GM19452 (cell line): Measurements from ENCODE around the gene MTG2.

ENCODE experiments used
- ATAC-seq: cut with Tn5 transposase; IDR thresholded peaks from one replicate; pipeline ENCODE4 v1.9.1; 2021; ENCODE audit not compliant: unreplicated experiment

MTG2 gene

DNA sequence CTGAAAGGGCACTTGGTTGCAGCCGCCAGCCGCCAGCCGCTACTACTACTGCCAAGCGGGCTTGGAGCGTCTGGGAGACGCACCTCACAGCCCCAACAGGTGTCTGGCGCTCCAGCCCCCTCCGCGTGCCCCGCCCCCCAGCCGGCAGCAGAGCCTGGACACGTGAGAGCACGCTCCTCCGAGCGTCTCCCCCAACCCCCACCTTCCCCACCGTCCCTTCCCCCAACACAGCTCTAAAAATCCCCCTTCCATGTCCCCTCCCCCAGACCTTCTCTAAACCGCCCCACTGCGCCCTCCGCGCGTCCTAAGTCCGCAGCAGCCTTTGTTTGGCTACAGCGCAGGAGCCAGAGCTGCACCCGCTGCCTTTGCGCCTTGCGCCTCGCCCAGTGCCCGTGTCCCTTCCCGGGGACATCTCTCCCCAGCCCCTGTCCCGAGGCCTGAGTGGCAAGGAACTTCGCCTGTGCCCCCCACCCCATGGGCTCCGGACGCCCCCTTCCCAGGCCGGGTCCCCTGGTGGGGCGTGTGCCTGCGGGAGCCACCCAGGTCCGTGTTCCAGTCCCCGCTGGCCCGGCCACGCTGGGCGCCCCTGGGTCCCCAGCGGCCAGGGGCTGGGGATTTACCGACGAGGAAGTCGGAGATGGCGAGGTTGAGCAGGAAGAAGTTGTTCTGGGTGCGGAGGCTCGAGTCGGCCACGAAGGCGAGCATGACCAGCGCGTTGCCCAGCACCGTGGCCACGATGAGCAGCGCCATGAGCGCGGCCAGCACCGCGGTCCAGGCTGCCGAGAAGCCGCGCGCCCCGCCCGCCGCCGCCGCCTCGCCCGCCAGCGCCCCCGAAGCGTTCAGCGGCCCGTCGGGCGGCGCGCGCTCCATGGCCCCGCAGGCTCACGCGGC lies 36.5 kb downstream of the MTG2 start:
- no peak for ATAC-seq

DNA sequence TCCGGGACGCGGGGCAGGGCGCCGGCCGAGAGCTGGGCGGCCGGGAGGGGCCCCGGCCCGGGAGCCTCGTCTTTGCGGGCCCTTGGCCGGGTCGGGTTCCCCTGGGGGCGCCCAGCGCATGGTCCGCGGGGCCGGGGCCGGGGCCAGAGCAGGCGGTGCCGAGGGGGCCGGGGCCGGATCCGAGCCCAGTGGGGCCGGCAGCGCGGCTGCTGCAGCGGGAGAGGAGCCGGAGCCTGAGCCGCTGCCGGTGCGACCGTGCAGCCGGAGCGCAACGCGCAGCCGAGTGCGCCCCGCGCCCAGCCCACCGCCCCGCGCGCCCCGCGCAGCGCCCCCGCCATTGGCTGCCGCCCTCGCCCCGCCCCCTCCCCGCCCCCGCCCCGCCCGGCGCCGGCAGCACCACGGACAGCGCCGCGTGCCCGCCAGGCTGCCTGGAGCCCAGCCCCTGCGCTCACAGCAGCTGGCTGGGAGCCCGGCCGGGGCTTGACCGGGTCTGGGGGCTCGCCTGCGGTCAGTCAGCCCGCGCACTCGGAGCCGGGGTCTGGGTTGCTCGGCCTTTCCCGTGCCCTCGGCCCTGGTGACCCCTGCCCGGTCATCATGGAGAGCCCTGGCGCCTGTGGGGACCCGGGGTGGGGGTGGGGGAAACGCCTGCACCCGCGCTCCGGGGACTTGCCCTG lies 37.3 kb downstream of the MTG2 start, which contains the start of gene HRH3:
Gene HRH3, minus strand, starts transcription at position 287 of the 674 bp plus-strand sequence. CDS start 308 bp downstream, outside the sequence.
- ATAC-seq = no peak

DNA sequence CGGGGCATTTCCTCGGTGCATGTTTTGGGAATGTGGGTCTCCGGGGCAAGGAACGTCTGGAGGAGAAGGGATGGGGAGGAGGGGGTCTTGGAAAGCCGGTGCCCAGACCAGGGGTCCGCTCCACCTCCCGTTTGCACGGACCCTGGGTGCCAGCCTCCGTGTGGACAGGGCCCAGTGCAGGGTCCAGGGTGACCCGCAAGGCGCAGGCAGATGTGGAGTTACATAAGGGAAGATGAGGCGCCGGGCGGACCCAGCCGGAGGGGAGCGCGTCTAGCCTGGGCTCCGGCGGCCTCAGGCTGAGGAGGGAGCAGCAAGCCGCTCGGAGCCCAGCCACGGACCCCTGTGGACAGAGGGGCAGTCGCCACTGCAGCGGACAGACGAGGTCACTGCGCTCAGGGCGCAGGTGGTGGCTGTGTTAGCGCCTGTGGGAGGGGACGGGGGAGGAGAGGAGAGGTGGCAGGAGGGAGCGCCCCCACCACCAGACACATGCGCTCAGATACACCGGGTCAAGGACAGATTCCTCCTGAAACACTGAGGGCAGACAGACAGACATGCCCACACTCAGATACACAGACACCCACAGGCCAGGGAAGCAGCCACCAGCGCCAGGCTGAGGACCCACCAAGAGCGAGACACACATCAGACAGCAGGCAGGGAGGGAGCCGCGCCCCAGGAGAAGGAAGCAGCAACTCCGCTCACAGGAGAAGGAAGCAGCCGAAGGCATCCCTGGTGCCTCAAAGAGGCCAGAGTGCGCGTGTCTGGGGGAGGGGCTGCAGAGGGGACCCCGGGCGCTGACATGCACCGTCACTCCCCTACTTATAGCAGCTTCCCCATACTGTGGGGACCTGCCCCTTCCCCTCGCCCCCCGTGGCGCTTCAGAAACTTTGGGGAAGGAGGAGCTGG lies 38.1 kb downstream of the MTG2 start:
- ATAC-seq = no peak

DNA sequence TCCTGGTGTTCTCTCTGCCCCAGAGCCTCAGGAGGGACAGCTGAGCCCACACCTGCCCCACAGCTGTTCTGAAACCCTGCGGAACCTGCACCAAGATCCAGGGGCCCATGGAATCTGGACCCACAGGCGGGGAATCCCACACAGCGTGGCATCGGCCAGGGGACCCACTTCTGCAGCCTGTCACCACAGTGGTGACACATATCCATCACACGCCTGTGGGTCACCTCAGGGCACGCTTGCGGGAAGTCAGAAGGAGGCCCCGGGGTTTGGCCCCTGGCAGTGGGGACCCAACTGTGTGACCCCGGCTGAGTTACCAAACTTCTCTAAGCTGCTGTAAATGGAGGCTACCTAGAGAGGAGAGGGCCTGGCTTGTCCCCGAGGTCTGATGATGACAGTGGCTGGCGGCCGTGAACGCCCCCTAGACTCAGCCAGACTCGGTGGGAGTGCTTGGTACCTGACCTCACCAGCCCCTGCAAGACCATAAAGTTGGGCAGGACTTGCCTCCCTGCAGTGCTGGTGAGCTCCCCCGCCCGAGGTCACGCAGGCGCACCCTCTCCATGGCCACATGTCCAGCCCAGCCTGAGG lies 39.5 kb downstream of the MTG2 start:
- no peak for ATAC-seq

DNA sequence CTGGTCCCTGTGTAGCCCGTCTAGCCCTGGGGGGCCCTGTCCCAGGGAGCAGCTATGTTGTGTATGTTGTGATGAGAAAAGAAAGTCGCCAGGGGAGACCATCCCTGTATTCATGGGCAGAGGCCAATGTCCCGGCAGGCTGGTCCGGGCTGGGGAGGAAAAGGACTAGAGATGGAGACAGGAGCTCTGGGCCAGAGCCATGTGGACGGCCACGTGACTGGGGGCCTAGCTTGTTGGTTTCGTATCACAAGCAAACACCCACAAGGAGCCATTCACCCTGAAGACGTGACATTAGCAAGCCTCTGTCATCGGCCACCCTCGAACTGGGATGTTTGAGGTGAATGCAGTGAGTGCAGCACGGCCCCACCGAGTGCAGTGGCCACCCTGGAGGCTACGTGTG lies 40.1 kb downstream of the MTG2 start:
- ATAC-seq = no peak

DNA sequence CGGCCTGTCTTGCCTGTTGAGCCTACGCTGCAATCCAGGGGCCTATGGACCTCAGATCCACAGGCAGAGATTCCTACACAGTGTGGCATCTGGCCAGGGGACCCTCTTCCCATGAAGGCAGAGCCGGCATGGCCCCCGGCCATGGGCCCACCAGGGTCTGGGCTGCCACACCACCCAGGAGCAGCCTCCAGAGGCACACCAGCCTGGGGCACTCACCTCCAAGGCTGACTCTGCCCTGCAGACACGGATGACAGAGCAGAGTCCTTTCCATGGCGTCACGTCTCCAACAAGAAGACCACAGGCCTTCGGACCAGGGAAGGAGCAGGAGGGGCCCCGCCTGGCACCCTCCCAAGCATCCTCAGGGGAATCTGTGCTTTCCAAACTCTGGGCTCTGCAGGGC lies 40.7 kb downstream of the MTG2 start:
- ATAC-seq = no peak

DNA sequence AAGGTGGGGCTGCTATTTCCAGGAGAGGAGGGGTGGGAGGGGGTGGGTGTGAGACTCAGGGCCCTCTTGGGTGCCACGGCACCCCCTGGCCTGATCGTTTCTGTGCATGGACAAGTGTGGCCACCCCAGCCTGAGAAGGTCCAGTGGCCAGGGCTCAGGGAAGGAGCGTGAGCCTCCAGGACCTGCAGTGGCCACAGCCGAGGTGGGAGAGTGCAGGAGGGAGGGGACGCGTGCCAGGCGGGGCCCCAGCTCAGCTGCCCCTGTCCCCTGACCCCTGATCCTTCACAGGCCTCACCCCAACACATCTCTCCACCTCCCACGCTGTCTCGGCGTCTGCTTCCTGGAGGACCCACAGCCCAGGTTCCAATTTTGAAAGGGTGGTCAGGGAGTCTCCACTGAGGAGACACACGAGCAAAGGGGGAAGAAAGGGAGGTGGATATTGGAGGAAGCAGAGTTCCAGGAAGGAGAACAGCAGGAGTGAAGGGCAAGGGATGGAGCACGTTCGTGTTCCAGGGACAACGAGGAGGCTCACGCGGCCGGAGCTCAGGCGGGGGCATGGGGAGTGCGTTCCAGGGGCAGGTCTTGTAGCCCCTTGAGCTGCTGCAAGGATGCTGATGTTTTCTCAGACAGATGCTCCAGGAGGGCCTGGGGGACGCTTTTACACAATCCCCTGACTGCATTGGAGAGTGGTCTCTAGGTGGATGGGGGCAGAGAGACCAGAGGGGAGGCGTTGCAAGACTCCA lies 41.5 kb downstream of the MTG2 start:
- ATAC-seq = no peak

DNA sequence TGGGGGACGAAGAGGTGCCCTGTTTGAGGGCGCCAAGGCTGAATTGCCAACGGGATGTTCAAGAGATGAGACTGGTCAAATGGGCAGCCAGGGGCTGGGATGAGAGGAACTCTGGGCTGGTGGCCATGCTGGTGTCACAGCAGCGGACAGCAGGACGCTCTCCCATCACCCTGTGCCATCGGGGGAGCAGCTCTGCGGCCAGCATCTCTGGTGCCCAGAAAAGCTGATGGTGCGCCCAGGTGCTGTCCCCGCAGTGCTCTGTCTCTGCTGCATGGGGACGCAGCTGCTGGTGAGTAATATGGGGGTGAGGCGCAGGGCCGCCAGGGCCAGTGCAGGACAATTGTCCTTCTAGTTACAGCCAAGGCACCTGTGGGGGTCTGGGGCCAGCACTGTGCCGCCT lies 42.2 kb downstream of the MTG2 start:
- no peak for ATAC-seq

DNA sequence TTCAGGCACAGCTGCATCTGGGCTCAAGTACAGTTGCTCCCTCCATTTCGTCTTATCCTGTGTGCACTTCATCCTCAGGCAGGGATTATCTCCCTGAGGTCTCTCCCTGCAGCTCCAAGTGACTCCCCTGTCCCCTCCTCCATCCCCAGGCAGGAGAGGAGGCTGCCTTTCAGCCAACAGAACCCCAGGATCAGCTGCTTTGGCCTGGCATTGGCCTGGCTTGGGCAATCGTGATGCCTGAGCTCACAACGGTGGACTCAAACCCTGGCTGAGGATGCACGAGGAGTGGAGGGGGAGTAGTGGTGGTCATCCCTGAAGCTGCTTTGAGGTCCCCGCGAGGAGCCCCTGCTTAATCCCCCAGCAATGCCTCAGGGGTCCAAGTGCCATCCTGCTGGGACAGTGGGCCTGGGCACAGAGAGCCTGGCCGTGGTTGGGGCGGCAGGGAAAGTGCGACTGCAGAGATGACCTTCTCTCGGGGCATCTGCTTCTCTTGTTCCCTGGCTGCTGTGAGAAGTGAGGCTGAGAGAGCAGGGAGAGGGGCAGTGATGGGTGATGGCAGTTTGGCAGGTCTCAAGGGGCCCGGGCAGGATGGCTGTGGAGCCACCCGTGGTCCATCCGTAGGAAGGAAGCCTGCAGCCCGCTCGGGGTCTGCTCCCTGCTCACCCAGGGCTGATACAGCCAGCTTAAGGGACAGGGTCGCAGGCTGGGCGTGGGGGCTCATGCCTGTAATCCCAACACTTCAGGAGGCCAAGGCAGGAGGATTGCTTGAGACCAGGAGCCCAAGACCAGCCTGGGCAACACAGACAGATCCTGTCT lies 43.2 kb downstream of the MTG2 start:
- ATAC-seq = no peak

DNA sequence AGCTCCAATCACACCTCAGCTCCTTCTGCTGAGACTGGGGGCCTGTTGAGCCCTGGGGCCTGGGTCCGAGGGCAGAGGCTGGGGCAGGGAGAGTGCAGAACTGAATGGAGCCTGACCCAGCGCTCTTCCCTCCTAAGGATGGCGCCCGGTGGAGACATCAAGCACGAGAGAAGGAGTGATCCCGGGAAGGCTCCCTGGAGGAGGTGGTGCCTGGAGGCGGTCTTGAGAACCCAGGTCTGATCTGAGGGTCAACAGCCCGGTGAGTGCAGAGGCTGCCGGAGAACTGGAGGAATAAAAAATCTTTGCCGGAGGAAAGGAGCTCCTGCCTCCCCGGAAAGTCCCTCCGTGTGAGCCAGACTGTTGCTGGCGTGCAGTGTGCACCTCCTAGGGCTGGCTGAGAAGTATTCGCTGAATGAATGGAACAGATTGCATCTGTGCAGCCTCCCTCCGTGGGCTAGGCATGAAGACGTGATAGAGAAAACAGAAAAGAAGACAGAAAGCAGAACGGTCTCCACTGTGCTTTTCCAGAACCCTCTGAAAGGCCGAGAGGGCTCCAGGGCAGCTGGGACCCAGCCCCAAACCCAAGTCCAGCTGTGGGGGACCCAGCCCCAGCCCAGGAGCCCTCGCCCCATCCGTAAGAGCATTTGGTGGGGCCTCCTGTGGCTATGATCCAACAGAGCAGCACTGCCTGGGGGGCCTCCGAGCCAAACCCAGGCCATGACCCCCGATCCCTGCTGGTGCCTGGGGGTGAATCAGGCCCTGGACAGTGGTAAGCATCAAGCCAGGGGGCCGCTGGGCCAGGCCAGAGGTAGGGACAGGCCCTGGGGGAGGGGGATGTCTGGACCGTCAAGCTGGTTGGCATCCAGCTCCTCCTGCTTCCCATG lies 44.1 kb downstream of the MTG2 start:
- no peak for ATAC-seq

DNA sequence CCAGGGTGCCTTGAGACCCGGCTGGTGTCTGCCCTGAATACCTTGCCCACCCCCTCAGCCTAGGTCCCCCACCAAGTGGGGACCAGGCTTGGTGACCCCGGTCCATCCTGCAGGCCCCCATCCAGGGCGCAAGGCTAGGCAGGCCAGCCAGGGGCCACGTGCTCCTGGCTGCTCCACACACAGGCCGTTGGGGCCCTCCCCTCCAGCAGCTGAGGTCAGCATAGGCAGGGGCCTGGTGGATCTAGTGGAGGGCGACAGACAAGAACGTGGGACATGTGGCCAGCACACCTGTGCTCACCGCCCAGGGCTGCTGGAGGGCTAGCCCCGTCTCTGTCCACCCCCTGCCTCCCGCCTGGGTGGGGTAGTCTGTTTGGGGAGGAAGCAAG lies 44.8 kb downstream of the MTG2 start:
- no peak for ATAC-seq

DNA sequence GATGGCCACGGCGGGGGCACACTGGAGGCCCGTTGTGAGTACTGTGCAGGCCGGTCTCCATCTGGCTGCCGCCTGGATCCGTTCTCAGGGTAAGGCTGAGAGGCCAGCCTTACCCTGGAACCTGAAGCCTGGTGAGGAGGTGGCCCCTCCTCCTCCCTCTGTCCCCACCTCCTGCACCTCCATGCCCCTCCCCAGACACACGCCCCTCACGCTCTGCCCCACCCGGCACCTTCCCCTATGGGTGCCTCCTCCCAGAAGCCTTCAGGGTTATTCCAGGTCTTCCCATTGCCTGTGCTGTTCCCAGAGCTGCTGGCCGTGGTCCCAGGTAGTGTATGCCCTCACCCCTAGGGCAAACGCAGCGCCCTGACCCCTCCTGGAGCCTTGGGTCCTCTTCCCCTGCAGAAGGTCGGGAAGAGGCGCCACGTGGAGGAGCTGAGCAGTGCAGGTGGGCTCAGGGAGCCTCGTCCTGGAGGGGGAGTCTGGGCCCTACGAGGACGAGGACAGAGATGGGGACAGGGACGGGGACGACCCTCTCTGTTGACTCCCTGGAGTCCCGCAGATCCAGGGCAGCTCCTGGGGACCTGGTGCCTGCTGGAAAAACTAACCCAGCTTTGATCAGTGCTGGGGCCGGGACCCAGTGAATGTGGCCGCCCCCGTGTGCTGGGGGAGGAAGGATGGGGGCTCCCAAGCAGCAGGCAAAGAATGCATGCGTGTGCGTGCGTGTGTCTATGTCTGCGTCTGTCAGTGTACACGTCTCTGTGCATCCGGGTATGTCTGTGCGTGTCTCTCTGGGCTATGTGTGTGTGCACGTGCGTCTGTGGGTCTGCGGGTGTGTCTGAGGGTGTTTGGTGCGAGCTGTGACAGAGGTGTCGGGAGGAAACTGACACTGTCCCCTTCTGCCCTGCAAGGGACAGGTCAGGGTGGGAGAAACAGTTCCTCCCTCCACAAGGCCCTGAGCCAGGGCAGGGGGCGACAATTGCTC lies 45.4 kb downstream of the MTG2 start:
- ATAC-seq = no peak

DNA sequence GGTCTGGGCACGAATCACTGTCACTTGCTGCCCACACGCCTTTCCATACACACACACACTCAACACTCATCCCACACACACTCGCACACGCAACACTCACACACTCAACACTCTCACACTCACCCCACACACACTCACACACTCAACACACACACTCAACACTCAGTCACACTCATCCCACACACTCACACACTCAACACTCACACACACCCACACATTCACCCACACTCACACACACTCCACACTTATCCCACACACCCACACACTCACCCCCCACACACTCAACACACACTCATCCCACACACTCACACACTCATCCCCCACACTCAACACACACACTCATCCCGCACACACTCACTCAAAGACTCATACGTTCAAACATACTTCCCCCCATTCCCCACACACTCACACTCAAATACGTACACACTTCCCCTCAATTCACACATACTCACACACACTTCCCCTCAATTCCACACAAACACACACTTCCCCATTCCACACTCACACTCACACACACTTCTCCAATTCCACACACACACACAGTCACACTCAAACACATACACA lies 46.2 kb downstream of the MTG2 start:
- no peak for ATAC-seq

DNA sequence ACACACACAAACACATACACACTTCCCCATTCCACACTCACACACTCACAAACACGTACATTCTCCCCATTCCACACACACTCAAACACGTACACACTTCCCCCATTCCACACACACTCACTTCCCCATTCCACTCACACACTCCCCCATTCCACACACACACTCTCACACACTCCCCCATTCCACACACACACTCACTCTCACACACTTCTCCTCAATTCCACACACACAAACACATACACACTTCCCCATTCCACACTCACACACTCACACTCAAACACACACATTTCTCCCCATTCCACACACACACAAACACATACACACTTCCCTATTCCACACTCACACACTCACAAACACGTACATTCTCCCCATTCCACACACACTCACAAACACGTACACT lies 46.8 kb downstream of the MTG2 start:
- no peak for ATAC-seq

DNA sequence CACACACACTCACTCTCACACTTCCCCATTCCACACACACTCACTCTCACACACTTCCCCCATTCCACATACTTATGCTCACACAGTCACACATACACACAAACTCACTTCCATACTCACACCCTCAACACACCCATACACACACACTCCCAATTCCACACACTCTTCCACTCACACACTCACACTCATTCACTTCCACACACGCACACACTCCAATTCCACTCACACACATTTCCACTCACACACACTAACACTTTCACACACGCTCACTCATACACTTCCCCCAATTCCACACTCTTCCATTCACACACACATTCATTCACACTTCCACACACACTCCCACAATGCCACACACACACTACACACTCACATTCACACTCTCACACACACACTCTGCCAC lies 47.4 kb downstream of the MTG2 start:
- no peak for ATAC-seq

DNA sequence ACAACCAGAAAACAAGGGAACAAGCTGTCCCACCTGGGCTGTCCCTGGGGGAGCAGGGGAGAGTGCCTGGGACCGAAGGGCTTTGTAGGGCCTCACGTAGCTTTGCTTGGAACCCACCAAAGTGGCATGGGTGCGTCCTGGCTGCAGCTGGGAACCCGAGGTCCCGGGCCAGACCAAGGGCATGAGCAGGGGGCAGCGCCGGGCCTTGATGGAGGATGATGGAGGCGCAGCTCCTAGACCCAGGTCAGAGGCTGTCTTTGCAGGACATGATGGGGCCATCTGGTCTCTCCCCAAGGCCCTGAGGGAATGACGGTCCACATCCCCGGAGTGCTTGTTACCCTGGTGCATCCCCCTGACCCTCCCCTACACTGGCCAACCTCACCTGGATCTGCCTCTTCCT lies 47.9 kb downstream of the MTG2 start:
- no peak for ATAC-seq

DNA sequence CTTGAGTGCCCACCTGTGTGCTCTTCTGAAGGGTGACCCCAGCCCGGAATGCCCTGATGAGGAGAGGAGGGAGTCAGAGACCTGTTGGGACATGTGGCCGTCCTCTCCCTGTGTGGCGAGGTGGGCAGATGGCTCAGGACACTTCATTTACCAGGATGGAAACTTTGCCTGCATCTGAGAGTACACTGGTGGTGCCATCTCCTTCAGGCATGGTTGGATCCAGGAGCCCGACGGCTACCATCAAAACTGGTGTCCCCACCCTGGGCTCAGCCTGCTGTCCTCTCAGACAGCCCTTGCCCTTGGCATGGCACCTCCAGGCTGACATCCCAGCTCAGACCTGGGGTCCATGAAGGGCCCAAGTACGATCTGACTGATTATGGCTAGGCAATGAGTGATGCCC lies 48.5 kb downstream of the MTG2 start:
- no peak for ATAC-seq
